Osteocyte (in vitro differentiated cells): Measurements from ENCODE around the gene USP8. TPM values are rescaled to one million over a fixed set of nuclear protein-coding genes. Genes with fewer than 3 reads are reported as not detected.
A peak's percentile ranks its signal among the peaks of the same experiment; 100 is the strongest.
"Not testable (repeated sequence)": the region's sequence is repeated elsewhere in the genome, so short reads cannot be mapped to it uniquely, and the experiment has no call there.

Experiments used
- DNase-seq: peaks from one replicate; pipeline ENCODE4 v3.0.0; 2021; ENCODE audit warnings: mixed read lengths; ENCODE audit not compliant: unreplicated experiment; ENCODE audit errors: extremely low spot score
- H3K27ac Mint-ChIP-seq: one replicate; pipeline ENCODE4 v1.8.0; 2021; ENCODE audit warnings: mild to moderate bottlenecking, mixed read lengths; ENCODE audit not compliant: unreplicated experiment
- H3K27me3 Mint-ChIP-seq: one replicate; pipeline ENCODE4 v1.8.0; 2021; ENCODE audit warnings: mixed read lengths; ENCODE audit not compliant: unreplicated experiment
- H3K36me3 Mint-ChIP-seq: one replicate; pipeline ENCODE4 v1.8.0; 2021; ENCODE audit warnings: mixed read lengths; ENCODE audit not compliant: unreplicated experiment
- H3K4me1 Mint-ChIP-seq: one replicate; pipeline ENCODE4 v1.8.0; 2021; ENCODE audit warnings: mixed read lengths; ENCODE audit not compliant: unreplicated experiment
- H3K4me3 Mint-ChIP-seq: one replicate; pipeline ENCODE4 v1.8.0; 2021; ENCODE audit warnings: mild to moderate bottlenecking, moderate library complexity, mixed read lengths; ENCODE audit not compliant: unreplicated experiment
- H3K9me3 Mint-ChIP-seq: one replicate; pipeline ENCODE4 v1.8.0; 2021; ENCODE audit warnings: mixed read lengths; ENCODE audit not compliant: unreplicated experiment
- total RNA-seq: library from RNA; stranded (reverse); gene quantifications from 2 replicates; pipeline ENCODE4 v1.2.1, GENCODE V29; 2021
- TF ChIP-seq, protein P1 (sequence below): fragments of 200-600 bp; sonication (generic); IDR thresholded peaks from 2 replicates; pipeline ENCODE4 v1.5.0; 2021; ENCODE audit warnings: antibody characterized with exemption, mild to moderate bottlenecking, moderate library complexity

Gene USP8
- total RNA-seq, 1 donor from 2014 or later: 55.3 TPM

- no peak for DNase-seq
- Mint-ChIP-seq H3K4me1 (no peaks in the 10 kb centered on the region), H3K4me3 (no peak overlapping the region), H3K27me3 (peaks cover 18% of the 10 kb centered on the region), H3K9me3 (no peaks in the 10 kb centered on the region), H3K36me3 (no peaks in the 10 kb centered on the region), H3K27ac (no peak overlapping the region)
- TF ChIP-seq, protein P1, sequence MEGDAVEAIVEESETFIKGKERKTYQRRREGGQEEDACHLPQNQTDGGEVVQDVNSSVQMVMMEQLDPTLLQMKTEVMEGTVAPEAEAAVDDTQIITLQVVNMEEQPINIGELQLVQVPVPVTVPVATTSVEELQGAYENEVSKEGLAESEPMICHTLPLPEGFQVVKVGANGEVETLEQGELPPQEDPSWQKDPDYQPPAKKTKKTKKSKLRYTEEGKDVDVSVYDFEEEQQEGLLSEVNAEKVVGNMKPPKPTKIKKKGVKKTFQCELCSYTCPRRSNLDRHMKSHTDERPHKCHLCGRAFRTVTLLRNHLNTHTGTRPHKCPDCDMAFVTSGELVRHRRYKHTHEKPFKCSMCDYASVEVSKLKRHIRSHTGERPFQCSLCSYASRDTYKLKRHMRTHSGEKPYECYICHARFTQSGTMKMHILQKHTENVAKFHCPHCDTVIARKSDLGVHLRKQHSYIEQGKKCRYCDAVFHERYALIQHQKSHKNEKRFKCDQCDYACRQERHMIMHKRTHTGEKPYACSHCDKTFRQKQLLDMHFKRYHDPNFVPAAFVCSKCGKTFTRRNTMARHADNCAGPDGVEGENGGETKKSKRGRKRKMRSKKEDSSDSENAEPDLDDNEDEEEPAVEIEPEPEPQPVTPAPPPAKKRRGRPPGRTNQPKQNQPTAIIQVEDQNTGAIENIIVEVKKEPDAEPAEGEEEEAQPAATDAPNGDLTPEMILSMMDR: no peak
Measured at GRCh38 chr15:50415752-50416404, 8.3 kb upstream of the USP8 start.

DNA sequence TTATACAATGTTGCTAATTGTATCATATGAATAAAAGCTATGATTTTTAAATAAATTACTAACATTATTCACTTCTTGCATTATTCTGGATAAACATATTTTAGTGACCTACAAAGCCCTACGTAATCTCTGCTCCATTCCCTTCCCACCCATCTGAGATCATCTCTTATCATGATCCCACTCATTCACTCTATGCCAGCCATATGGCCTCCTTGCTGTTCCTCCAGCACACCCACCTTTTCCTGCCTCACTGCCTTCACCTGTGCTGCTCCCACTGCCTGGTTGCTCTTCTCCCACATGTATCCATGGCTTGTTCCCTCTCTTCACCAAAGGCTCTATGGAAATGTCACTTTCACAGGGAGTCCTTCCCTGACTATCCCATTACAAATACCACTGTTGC, 7.3 kb upstream of the USP8 start:
- Mint-ChIP-seq H3K27ac (no peak overlapping the region), H3K27me3 (peaks cover 18% of the 10 kb centered on the region)

DNA sequence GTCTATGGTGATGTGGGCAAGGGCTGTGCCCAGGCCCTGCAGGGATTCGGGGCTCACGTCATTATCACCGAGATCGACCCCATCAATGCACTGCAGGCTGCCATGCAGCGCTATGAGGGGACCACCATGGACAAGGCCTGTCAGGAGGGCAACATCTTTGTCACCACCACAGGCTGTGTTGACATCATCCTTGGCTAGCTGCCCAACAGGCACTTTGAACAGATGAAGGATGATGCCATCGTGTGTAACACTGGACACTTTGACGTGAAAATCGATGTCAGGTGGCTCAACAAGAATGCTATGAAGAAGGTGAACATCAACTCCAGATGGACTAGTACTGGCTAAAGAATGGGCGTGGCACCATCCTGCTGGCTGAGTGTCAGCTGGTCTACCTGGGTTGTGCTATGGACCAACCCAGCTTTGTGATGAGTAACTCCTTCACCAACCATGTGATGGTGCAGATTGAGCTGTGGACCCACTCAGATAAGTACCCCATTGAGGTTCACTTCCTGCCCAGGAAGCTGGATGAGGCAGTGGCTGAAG, 6.1 kb upstream of the USP8 start:
- no peaks in the 10 kb centered on the region for H3K4me1 Mint-ChIP-seq

More for the DNA sequence above, 7.3 kb upstream of the USP8 start:
- Mint-ChIP-seq H3K4me1 (no peaks in the 10 kb centered on the region), H3K9me3 (no peaks in the 10 kb centered on the region), H3K36me3 (no peaks in the 10 kb centered on the region), H3K4me3 (no peak overlapping the region)
- DNase-seq: no peak
- TF ChIP-seq, protein P1: no peak

DNA sequence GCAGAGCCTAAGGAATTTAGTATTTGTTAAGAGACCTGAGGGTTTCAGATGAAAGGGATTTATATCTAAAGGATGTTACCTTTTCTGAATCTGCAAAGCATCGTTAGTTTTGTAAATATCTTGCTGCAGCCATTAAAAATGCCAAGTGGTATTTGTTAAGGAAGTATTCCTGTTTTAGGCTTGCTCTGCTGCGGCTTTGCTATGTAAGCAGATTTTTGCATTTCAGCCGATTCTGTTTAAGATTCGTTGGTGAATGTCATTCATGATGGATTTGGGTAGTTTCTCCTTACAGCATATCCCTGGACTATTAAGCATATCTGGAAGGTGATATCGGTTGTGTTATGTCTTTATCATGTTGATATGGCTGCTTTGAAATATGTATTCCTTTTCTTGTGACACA, 1.0 kb downstream of the USP8 start:
- Mint-ChIP-seq H3K27ac (peak overlapping the region; percentile 98), H3K36me3 (no peaks in the 10 kb centered on the region), H3K4me3 (peak overlapping the region; percentile 97), H3K4me1 (peaks cover 18% of the 10 kb centered on the region), H3K9me3 (no peaks in the 10 kb centered on the region), H3K27me3 (no peaks in the 10 kb centered on the region)
- DNase-seq: no peak
- TF ChIP-seq, protein P1: no peak

More for the DNA sequence above, 6.1 kb upstream of the USP8 start:
- DNase-seq: no peak
- Mint-ChIP-seq H3K27ac (no peak overlapping the region), H3K4me3 (no peak overlapping the region), H3K36me3 (no peaks in the 10 kb centered on the region), H3K27me3 (peaks cover 13% of the 10 kb centered on the region), H3K9me3 (no peaks in the 10 kb centered on the region)
- TF ChIP-seq, protein P1: no peak

GRCh38 chr15:50425678-50426246, 1.6 kb downstream of the USP8 start:
- H3K27ac Mint-ChIP-seq, H3K27me3 Mint-ChIP-seq: not testable (repeated sequence)

More at GRCh38 chr15:50425678-50426246, 1.6 kb downstream of the USP8 start:
- H3K4me1 Mint-ChIP-seq: peaks cover 18% of the 10 kb centered on the region
- peak overlapping the region; percentile 97 for H3K4me3 Mint-ChIP-seq
- not testable (repeated sequence) for DNase-seq, H3K36me3 Mint-ChIP-seq, H3K9me3 Mint-ChIP-seq
